Brain pericyte (primary cell): ENCODE data around the gene ATP8A2.
A peak's percentile ranks its signal among the peaks of the same experiment; 100 is the strongest.
"Not testable (repeated sequence)": the region's sequence is repeated elsewhere in the genome, so short reads cannot be mapped to it uniquely, and the experiment has no call there.

Experiments used
- DNase-seq: peaks from one replicate; pipeline ENCODE4 v3.0.0-alpha.2; 2012; ENCODE audit warnings: low read depth, low spot score

ATP8A2 gene

DNA sequence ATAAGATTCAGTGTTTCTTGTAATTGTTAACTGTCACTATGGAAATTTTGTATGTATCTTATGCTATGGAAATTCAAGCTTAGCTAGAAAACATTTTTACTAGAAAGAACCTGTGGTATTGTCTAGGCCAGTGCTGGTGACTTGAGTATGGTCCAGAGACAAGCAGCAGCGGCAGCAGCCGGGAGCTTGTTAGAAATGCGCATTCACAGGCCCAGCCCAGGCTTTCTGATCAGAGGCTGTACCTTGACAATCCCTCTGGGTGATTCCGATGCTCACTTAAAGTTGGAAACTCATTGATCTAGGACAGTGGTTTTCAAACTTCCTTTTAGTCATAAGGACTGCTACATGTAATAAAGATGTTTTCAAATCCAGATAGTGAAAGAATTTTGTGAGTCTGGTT is 392.6 kb downstream of the ATP8A2 start:
- no peak for DNase-seq

DNA sequence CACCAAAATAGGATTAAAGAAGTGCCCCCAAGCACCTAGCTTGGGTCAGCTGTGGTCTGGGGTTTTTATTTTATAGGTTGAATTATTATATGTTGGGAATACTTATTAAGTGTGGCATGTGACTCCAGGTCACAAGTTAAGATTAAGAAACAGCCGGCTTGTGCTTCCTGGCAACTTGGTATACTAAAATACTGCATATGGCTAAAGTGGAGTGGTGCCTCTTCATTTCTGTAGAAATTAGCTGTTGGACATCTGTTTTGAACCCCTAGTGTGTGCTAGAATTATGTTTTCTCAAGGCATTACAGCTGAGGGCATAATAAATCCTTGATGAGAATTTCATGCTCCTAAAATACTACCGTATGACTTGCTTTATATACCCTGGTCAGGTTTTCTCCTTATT is 393.5 kb downstream of the ATP8A2 start:
- no peak for DNase-seq

DNA sequence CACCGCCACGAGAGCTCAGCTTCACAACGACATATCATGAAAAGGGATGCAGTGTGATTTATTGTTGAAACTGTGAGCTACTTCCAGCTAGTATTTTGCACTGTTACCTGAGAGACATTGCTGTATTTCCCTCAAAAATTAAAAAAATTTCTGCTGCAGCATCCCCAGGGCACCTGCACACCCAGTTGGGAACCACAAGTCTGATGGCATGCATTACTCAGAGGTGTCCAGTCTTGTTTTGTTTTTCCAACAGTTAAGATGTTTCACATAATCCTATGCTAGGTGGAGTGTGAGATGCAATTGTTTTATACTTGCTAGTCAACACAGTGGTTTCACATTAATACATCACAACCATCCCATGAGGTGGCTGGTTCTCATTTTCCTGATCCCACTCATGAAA is 394.8 kb downstream of the ATP8A2 start:
- DNase-seq, result no peak

DNA sequence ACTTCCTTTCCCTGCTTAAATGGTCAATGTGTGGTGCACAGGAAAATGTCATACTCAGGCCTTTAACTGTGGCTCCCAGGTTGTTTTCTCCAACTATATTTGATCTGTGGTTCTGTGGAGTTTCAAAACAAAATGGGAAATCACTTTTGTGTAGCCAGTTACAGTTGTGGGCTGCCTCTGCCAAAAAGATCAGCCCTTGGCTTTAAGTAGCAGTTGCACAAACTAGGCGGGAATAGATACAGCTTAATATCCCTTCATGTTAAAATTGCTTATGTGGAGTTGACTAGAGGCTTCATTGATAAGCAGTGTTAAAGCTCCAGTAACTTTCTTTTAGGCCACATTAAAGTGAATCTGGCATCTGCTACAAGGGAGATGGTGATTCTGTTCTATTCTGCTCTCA is 395.2 kb downstream of the ATP8A2 start:
- no peak for DNase-seq

DNA sequence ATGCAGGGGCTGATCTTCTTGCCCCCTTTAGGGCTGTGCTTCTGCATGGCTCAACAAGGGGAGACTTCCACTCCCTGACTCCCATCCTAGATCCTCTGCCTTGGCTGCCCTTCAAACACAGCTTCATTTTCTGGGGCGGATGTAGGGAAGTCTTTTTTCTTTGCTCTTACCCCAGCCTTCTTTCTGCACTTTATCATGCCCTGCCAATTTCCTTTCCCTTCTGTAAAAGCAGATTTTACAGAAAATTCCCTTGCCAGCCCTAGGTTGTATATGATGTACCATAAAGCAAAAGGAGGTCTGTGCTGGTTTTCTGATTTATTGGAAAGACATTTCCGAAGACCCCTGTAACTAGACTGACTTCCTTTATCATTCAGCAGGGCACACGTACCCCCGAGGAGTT is 396.6 kb downstream of the ATP8A2 start:
- DNase-seq, result no peak

DNA sequence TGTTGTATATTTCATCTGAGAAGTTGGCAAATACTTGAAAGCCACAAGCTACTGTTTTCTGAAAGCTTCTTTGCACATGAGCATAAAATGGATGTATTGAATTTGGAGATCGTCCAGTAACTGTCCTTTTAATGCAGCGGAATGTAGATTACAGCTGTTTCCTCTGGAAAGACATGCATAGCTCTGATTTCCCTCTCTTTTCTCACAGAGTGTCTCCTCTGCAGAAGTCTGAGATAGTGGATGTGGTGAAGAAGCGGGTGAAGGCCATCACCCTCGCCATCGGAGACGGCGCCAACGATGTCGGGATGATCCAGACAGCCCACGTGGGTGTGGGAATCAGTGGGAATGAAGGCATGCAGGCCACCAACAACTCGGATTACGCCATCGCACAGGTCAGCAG is 397.1 kb downstream of the ATP8A2 start:
- DNase-seq, result peak; percentile 25

DNA sequence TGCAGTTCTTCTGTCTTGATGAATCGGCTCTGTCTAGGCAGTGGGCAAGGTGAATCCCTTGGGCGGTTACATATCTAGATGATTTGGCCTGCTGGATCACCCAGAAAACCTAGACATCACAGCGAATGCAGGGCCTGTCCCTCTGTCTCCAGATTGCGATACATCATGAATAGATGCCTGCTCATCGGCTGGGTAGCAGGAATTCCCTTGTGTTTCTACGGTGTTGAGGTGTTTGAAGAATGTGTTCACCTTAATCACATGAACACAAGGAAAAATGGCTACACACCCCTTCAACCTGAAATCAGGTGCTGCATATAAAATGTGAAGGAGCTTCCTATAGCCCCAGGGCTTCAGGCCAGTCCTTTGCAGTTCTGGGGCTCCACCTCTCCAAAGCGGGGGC is 398.8 kb downstream of the ATP8A2 start:
- DNase-seq, result no peak

DNA sequence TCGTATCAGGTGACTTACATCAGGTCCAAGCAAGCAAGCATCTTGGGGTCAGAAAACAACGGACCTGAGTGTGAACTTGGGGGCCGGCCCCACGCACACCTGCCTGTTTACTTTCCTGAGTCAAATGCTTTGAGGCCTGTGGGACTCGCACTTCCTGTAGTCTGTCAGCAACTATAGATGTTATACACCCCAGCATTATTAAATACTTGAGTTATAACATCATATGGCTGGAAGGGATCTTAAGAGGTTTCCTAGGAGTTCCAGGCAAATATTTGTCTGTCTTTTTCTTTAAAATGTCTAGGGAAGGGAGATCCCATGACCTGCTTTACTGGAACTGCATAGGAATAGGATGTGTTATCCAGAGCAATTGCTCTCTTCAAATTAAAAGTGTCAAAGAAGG is 399.4 kb downstream of the ATP8A2 start:
- DNase-seq, result no peak

DNA sequence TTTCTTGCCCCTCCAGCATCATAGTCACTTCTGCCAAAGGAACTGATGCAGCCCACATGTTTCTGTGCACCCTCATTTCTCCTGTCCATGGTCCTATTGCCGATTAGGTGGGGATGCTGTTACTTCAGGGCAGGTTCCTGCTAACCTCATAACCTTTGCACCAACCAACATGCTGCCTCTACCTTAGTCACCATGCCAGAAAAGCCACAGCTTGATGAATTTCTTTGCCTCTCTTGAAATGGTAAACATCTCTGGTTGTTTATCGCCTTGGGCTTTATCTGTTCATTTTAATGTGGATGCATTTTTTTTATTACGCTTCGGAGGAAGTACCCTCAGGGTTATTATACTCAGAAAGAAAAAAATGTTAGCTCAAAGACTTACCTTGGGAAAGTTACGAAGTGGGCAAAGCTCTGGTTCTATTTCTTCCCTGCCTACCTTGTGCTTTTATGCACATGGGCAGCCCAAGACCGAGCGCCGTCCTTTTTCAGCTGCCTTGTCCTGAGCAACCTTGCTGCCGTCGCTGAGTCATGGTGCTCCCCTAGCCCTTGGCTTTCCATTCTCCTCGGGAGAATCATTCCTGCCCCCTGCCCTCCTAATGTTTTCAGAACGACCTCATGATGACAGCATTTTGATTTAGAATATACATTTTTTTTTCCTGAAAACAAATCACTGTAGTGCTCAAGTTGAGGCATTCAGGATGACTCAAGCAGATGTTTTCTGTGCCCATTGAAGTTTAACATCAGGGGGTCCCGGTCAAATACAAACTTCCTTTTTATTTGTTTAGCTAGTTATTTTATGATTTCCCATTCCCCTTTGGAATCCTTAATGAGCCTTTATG is 400.1 kb downstream of the ATP8A2 start:
- peak; percentile 73 for DNase-seq

DNA sequence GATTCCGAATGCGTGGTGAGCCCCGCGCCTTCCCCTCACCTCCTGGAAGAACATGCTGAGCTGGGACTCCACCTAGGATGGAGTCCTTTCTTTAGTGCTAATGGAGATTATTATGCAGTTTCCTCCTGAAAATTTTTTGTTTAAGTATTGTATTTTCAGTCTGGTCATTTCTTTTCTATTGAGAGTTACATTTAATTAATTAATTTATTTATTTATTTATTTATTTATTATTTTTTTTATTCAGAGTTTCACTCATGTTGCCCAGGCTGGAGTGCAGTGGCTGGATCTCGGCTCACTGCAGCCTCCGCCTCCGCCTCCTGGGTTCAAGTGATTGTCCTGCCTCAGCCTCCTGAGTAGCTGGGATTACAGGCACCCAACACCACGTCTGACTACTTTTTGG is 400.8 kb downstream of the ATP8A2 start:
- not testable (repeated sequence) for DNase-seq

DNA sequence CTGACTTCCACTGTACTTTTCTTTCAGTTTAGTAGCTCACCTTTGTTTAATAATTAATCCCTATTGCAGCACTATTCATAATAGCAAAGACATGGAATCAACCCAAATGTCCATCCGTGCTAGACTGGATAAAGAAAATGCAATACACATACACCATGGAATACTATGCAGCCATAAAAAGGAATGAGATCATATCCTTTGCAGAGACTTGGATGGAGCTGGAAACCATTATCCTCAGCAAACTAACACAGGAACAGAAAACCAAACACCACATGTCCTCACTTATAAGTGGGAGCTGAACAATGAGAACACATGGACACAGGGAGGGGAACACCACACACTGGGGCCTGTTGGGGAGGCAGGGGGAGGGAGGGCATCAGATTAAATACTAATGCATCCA is 402.3 kb downstream of the ATP8A2 start:
- not testable (repeated sequence) for DNase-seq

DNA sequence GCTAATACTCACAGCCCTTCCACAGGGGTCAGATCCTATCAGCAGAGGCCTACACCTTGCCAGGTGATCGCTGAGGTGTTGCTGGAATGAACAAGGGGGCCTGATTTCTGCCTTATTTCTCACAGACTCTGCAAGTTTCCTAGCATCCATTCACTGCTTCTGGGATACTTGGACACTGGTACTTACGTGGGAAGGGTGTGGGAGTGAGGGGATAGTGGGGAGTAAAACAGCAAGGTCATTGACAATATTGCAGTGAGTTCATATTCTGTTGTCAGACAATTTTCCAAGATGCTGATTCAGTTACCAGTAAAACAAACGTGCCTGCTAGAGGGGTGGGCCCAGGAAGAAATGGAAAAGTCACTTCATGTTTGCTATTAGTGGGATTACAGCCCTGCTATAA is 403.5 kb downstream of the ATP8A2 start:
- DNase-seq, result no peak

DNA sequence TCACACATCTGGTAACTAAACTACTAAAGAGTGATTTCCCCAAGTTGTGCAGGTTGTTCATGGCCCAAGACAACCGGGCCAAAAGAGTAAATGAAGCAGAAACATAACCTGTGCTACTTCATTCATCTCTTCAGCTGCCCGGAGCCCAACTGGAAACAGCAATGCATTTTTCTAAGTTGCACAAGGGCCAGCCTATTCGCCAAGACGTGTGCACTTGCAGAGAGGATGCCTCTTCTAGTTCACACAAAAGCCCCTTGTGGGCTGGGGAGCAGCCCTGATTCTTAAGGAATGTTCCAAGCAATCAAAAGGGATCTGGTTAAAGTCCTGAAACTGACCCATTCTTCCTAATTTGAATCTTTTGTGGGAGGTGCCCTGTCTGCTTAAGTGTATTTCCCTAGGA is 404.2 kb downstream of the ATP8A2 start:
- DNase-seq, result no peak

DNA sequence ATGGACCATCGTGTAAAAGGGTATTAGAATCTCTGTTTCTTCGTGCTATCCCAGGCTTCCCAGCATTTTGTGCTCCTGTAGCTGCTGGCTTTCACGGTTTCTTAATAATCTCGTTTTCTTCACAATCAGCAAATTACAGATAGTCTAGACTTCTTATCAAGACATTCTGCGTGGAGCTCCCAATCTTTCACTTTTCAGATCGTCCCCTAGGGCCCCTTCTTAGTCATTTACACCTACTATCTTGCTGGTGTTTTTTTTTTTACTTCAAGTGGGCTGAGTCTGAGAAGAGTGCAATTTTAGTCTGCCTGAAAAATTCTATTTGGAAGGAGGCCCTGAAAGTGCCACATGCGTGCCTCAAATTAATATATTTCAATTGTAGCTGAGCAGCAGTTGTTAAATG is 404.9 kb downstream of the ATP8A2 start:
- DNase-seq, result no peak

DNA sequence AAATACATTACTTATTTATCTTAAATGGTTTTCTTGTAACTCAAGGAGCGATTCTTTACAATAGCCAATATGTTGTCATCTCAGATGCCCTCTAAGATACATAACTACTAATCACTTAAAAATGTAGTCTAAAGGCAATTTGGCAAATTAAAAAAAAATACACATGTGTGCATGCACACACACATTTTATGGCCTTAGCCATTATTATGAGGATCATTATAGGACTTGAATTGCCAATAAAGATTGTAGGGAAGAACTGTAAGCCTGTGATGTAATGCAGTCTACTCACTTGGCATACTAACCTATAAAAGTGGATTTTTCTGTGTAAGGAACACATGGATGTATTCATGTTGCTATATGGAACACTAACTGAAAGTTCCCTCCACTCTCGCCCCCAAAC is 405.7 kb downstream of the ATP8A2 start:
- no peak for DNase-seq

DNA sequence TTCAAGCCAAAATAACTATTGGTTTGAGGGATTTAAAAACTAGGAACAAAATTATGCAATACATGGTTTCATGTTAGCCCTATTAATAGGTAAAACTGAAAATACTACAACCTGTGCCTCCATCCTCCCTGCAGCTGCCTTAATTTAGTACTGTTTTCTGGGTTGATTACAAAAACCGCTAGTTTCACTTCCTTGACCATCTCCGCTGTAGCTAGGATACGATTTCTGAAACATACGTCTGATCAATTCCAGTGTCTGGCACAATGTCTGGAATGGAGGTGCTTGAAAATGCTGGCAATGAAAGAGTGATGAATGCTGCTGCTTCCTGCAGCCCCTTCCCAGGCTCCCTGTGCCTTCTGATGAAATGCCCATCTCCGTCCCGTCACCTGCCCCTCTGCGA is 406.6 kb downstream of the ATP8A2 start:
- no peak for DNase-seq

DNA sequence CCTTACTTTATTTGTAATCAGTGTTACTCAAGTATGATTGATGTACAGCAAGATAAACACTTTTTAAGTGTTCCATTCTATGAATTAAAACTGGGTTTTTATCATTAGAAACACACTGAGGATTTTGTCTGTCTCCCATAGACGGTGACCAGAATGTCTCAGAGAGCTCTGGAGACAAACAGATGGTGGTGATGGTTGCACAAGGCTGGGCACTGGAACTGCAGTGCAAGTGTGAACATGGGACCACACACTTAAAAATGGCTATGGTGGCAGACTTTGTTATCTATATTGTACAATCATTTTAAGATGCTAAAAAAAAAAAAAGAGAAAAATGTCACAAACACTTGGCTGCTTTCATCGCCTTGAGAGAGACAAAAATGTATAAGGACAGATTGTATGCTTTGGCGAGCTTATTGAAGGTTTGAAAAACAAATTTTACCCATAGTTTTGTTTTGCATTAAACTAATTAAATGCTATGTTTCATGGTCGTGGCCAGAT is 407.1 kb downstream of the ATP8A2 start:
- DNase-seq, result no peak

DNA sequence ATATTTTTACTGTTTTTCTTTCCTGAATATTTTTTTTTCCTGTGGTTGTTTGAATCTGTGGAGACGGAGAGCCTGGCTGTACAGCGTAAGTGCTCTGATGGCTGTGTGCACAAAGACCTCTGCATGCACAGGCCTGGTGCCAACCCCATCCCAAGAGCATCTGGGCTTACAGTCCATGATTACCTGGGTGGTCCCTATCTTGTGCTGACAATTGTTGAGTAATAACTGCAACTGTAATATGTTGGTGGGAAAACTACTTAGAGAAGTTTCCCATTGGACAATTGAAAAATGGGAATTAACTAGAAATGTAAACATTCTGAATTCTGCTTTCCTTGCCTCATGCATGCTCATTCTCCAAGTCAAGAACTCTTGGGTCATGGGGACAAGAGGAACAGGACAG is 411.3 kb downstream of the ATP8A2 start:
- no peak for DNase-seq

DNA sequence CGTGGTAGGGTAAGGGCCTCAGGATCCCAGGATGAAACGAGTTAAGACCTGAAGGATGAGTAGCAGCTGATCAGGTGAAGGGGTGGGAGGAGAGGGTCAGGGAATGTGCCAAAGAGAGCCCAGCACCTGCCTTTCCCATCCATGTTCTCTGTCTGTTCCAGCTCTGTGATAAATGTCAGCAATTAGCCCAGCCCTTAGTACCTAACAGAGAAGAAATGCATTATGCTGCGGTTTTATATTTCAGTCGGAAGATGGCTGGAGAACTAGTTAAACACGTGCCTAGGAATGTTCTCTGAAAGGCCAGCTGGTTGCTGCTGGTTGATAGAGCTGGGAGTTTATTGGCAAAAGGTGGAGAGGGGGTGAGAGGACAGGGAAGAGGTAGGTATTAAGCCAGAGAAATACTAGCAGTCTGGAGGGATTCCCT is 411.8 kb downstream of the ATP8A2 start:
- no peak for DNase-seq

DNA sequence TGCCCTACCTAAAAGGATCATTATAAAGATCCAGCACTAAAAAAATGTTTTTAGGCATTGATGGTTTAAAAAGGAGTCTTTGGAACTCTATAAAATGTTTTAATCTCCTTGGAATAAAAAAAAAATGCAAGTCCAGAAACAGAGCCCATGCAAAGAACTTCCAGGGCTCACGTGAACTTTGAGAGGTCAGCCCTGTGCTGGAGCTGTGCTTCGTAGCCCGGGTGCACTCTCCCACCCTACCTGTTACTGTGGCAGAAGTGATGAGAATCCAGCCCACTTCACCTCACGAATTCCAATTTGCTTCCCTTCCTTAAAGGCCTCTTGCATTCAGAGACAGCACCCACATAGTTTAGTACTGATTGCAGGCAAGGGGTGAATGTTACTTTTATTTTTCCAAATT is 412.3 kb downstream of the ATP8A2 start:
- no peak for DNase-seq

DNA sequence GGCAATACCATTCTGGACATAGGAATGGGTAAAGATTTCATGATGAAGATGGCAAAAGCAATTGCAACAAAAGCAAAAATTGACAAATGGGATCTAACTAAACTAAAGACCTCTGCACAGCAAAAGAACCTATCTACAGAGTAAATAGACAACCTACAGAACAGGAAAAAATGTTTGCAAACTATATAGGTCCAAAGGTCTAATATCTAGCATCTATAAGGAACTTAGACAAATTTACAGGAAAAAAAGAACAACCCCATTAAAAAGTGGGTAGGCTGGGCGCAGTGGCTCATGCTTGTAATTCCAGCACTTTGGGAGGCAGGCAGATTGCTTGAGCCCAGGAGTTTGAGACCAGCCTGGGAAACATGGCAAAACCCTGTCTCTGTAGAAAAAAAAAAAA is 418.4 kb downstream of the ATP8A2 start:
- not testable (repeated sequence) for DNase-seq

DNA sequence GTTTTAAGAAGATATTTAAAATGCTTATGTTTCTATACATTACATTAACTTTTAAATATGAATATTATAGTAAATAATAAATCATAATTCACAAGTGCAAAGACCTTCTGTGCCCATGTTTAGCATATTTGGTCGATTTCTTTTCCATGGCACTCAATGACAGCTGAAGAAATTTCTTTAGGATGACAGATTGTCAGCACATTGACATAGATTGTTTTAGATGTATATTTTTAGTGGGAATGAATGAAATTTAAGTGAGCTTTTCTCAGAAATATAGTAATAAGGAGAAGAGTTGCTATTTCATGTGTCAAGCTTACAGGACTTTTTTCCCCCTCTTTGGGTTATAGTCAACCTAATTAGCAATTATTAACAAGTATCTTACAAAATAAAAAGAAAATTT is 423.5 kb downstream of the ATP8A2 start:
- no peak for DNase-seq

DNA sequence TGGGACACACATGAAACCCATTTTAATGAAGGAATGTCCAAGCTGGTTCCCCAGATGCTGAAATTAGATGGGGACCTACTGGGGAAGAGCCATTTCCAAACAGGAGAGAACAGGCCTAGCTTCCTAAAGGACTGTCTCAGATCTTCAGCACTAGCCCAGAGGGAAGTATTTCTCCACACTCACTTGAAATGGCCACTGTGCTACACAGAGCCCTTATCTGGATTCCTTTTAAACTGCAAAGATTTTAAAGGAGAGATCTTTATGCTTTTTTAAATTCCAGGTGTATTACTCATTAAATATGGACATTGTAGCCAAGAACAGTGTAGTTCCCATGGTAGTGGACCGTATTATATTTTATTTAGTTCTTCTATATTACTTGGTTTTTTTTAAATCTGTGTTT is 424.7 kb downstream of the ATP8A2 start:
- DNase-seq, result no peak

DNA sequence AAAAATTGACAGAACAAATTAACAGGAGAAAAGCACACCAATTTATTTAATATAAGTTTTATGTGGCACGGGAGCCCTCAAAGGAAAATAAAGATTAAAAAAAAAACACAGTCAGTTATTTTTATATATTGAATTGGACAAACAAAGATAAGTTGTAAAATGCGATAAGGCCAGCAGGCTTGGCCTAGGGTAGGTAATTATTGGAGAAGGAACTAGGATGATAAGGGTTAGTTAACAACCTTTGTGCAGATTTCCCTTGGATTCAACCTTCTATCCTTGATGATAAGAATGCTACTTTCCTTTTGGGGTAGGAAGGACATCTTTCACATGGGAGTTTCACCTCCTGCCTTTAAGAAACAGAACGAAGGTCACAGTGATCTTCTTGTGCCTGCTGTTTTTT is 427.2 kb downstream of the ATP8A2 start:
- DNase-seq, result no peak
